ENCODE results near the gene KHDRBS2.
A peak's percentile ranks its signal among the peaks of the same experiment; 100 is the strongest.

- peak in 1 of 2 donors; percentile 41 for TF ChIP-seq CTCF (conservative IDR thresholded peaks at IDR 0.05 in 1 of 2, IDR thresholded peaks at IDR 0.05 in 1 of 2; ENCODE audit: low read depth in 1 of 2, low read length in 2 of 2)
- no peak for TF ChIP-seq EZH2 (IDR thresholded peaks at IDR 0.05; ENCODE audit: low read length, missing control alignments)
Measured at GRCh38 chr6:62150048-62150663, 135.9 kb downstream of the KHDRBS2 start.

Measured in fibroblast of lung (primary cell).